ENCODE results near the gene CCDC88B.

DNA sequence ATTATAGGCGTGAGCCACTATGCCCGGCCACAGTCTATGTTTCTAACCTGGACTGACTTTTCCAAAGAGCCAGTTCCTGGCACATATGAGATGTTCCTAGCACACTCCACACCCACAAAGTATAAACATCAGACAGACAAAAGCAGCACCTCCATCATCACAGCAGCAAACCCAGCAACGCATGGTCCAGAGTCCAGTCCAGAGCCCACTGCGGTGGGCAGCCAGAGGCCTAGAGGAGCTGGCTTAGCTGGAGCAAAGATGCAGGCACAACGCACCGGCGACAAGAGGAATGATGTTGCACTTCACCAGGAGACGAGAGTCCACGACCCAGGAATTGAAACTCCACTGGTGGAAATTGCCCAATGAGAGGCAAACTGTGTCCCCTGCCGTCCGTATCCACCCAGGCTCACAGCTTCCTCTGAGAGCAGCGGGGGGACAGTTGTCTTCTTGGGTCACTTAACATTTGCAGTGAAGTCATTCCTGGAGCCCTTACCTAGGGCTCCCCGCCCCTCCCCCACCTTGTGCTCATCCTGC lies 55.6 kb downstream of the CCDC88B start:
- TF ChIP-seq RAD21 (IDR thresholded peaks at IDR 0.05; ENCODE audit: low read depth): no peak
- TF ChIP-seq EP300 (IDR thresholded peaks at IDR 0.05; ENCODE audit: borderline replicate concordance): no peak
- no peak for TF ChIP-seq NFIC (IDR thresholded peaks at IDR 0.05)
- TF ChIP-seq CEBPB (IDR thresholded peaks at IDR 0.05): no peak

Data from Ishikawa (cell line).